SHP77 treated with DMSO at 0.1 percent for 48 hours (cell line): ENCODE results near the gene ZFYVE21.
"Not testable (repeated sequence)": the region's sequence is repeated elsewhere in the genome, so short reads cannot be mapped to it uniquely, and the experiment has no call there.

Source experiments
- DNase-seq: peaks from one replicate; lab custom pipeline; 2025; lab: John Stamatoyannopoulos, UW

Gene ZFYVE21

GRCh38 chr14:103715052-103716000 is at the start of gene ZFYVE21, which contains the start of gene XRCC3:
Gene ZFYVE21 (plus strand): TSS chr14:103715810. CDS start chr14:103715842, 32 bp downstream.
Gene XRCC3 (minus strand): TSS chr14:103715451. CDS start chr14:103711087, 4,364 bp downstream.
- peak; percentile 97 for DNase-seq

- no peak for DNase-seq
These were observed 47.9 kb upstream of the ZFYVE21 start for GRCh38 chr14:103667671-103668070.

GRCh38 chr14:103668117-103668516 is 47.5 kb upstream of the ZFYVE21 start:
- no peak for DNase-seq

GRCh38 chr14:103669370-103669769 is 46.2 kb upstream of the ZFYVE21 start:
- DNase-seq, result no peak

GRCh38 chr14:103671911-103672310 is 43.7 kb upstream of the ZFYVE21 start:
- DNase-seq, result no peak

GRCh38 chr14:103675957-103676356 is 39.7 kb upstream of the ZFYVE21 start:
- DNase-seq, result no peak

GRCh38 chr14:103676881-103677675 is 38.5 kb upstream of the ZFYVE21 start:
- no peak for DNase-seq

GRCh38 chr14:103679351-103679750 is 36.3 kb upstream of the ZFYVE21 start:
- no peak for DNase-seq

- DNase-seq, result no peak
These were observed 34.9 kb upstream of the ZFYVE21 start for GRCh38 chr14:103680491-103681231.

GRCh38 chr14:103683139-103683538 is 32.5 kb upstream of the ZFYVE21 start:
- DNase-seq, result no peak

- DNase-seq, result no peak
These were observed 31.1 kb upstream of the ZFYVE21 start for GRCh38 chr14:103684471-103684870.

GRCh38 chr14:103684871-103685270 is 30.7 kb upstream of the ZFYVE21 start:
- no peak for DNase-seq

- no peak for DNase-seq
These were observed 30.1 kb upstream of the ZFYVE21 start for GRCh38 chr14:103685276-103686211.

- no peak for DNase-seq
These were observed 28.7 kb upstream of the ZFYVE21 start for GRCh38 chr14:103686831-103687485.

GRCh38 chr14:103687712-103688111 is 27.9 kb upstream of the ZFYVE21 start:
- no peak for DNase-seq

- DNase-seq, result no peak
These were observed 27.2 kb upstream of the ZFYVE21 start for GRCh38 chr14:103688441-103688840.

GRCh38 chr14:103688906-103689902 is 26.4 kb upstream of the ZFYVE21 start:
- DNase-seq, result no peak

GRCh38 chr14:103690332-103690731 is 25.3 kb upstream of the ZFYVE21 start:
- DNase-seq, result no peak

- not testable (repeated sequence) for DNase-seq
These were observed 24.0 kb upstream of the ZFYVE21 start for GRCh38 chr14:103691655-103692054.
